HepG2 (cell line): Measurements from ENCODE around the gene TCF23. TPM values are rescaled to one million over a fixed set of nuclear protein-coding genes. Genes with fewer than 3 reads are reported as not detected.

Source experiments
- ARID3A ChIP-seq: IDR thresholded peaks from 2 replicates; pipeline ENCODE4 v1.6.1; 2012; ENCODE audit warnings: low read depth, low read length, improper control_type of control experiment
- CREB1 ChIP-seq, 2 experiments: fragments of 450-650 bp in 1 of 2; IDR thresholded peaks; 2 replicates each; pipeline ENCODE4 v1.6.1; 2016 to 2017; ENCODE audit warnings: control low read depth in 1 of 2, mild to moderate bottlenecking in 1 of 2, missing compliant biosample characterization in 1 of 2, missing genetic modification characterization in 1 of 2
- GABPA ChIP-seq, 2 experiments: IDR thresholded peaks; 2 replicates each; pipeline ENCODE4 v1.6.1; 2011 to 2016; ENCODE audit warnings: low read depth in 2 of 2, low read length in 1 of 2, missing biosample characterization in 1 of 2, missing genetic modification characterization in 1 of 2
- GTF2F1 ChIP-seq: fragments of 150-350 bp; IDR thresholded peaks from 2 replicates; pipeline ENCODE4 v1.6.1; 2014; ENCODE audit warnings: low read length
- NR2C2 ChIP-seq: sonication (generic); formaldehyde crosslinking; IDR thresholded peaks from 2 replicates; pipeline ENCODE4 v1.4.0; 2020; ENCODE audit warnings: missing genetic modification reagents, mild to moderate bottlenecking, moderate library complexity, borderline replicate concordance
- SIN3B ChIP-seq: fragments of 150-350 bp; IDR thresholded peaks from 2 replicates; pipeline ENCODE4 v1.6.1; 2014; ENCODE audit warnings: low read length
- SP2 ChIP-seq: sonication (generic); formaldehyde crosslinking; IDR thresholded peaks from 2 replicates; pipeline ENCODE4 v1.5.1; 2020; ENCODE audit warnings: mild to moderate bottlenecking, missing genetic modification reagents
- ZBTB33 ChIP-seq: sonication (generic); formaldehyde crosslinking; IDR thresholded peaks from 2 replicates; pipeline ENCODE4 v1.4.0; 2020; ENCODE audit warnings: missing genetic modification reagents
- ZNF20 ChIP-seq: sonication (generic); formaldehyde crosslinking; IDR thresholded peaks from 2 replicates; pipeline ENCODE4 v1.4.0; 2020; ENCODE audit warnings: mild to moderate bottlenecking, moderate library complexity, missing genetic modification reagents
- ZNF318 ChIP-seq: sonication (generic); formaldehyde crosslinking; IDR thresholded peaks from 2 replicates; pipeline ENCODE4 v1.4.0; 2020; ENCODE audit warnings: mild to moderate bottlenecking, missing genetic modification reagents
- ZNF362 ChIP-seq: sonication (generic); formaldehyde crosslinking; IDR thresholded peaks from 2 replicates; pipeline ENCODE4 v1.4.0; 2020; ENCODE audit warnings: missing genetic modification reagents, mild to moderate bottlenecking, borderline replicate concordance
- ZNF639 ChIP-seq: conservative IDR thresholded peaks from 2 replicates; pipeline ENCODE4 v1.6.1; 2018; ENCODE audit warnings: missing genetic modification reagents
- polyA plus RNA-seq, 8 experiments: library from polyadenylated mRNA; depleted of rRNA in 3 of 8; stranded (reverse) in 7 of 8; unstranded in 1 of 8; fragments of >200 nt; fragmentation: Illumina TruSeq in 4 of 8; extraction: Trizol in 4 of 8; gene quantifications; 2 replicates each; pipeline versions ENCODE4 v1.2.1 to v1.2.3, GENCODE V29; 2011 to 2016; ENCODE audit warnings: low read depth in 4 of 8, missing spikeins in 1 of 8, mixed read lengths in 1 of 8; ENCODE audit not compliant: insufficient read depth in 1 of 8
- total RNA-seq, 5 experiments: library from RNA; depleted of rRNA; stranded (reverse); fragments of >200 nt; fragmentation: Illumina TruSeq; extraction: Trizol; gene quantifications; 2 replicates each; pipeline ENCODE4 v1.2.3, GENCODE V29; 2016; ENCODE audit warnings: low read depth in 1 of 5

Gene TCF23
- total and polyA plus RNA-seq, 2 of the 13 experiments (the other 11 are each of a cell fraction or from before 2014, with no cell fraction given), result 0.02 to 1.4 TPM

- no peak for TF ChIP-seq CREB1 (IDR thresholded peaks at IDR 0.05)
- no peak for TF ChIP-seq CREB1 (CRISPR knock-in tag; IDR thresholded peaks at IDR 0.05)
- TF ChIP-seq ZNF362 (CRISPR knock-in tag), result peak; percentile 51; the same call in 1 of the 2 replicates
- peak; percentile 34; the same call in 1 of the 2 replicates for TF ChIP-seq NR2C2 (CRISPR knock-in tag)
- TF ChIP-seq SP2 (CRISPR knock-in tag), result no peak
- TF ChIP-seq ZNF20 (CRISPR knock-in tag), result no peak
- no peak for TF ChIP-seq SIN3B
- no peak for TF ChIP-seq GTF2F1
- TF ChIP-seq GABPA (IDR thresholded peaks at IDR 0.05; ENCODE audit: low read depth, low read length), result no peak
- 0 out of 2 replicates have a peak, but pooled peaks have one; percentile 22 for TF ChIP-seq GABPA (CRISPR knock-in tag; IDR thresholded peaks at IDR 0.05; ENCODE audit: low read depth)
- TF ChIP-seq ARID3A, result 0 out of 2 replicates have a peak, but pooled peaks have one; percentile 26
- peak; percentile 70; the same call in 1 of the 2 replicates for TF ChIP-seq ZNF639 (CRISPR knock-in tag)
- no peak for TF ChIP-seq ZBTB33
- TF ChIP-seq ZNF318 (CRISPR knock-in tag), result peak; percentile 96; the same call in 1 of the 2 replicates
Measured at GRCh38 chr2:27134781-27135477, 13.9 kb upstream of the TCF23 start (continued).
